Activated CD4-positive, alpha-beta T cell treated with anti-CD3 and anti-CD28 coated beads, Interleukin-2, amount 10 ng/mL, durations not matched to agents 7 days and 5 days (primary cell): ENCODE results near the gene LANCL2. TPM values are rescaled to one million over a fixed set of nuclear protein-coding genes. Genes with fewer than 3 reads are reported as not detected.
"Not testable (repeated sequence)": the region's sequence is repeated elsewhere in the genome, so short reads cannot be mapped to it uniquely, and the experiment has no call there.

Experiments used
- CTCF ChIA-PET: fragments of 350-600 bp; sonication (Branson Sonifier 250); formaldehyde crosslinking; loops from one replicate; lab custom pipeline; 2021; ENCODE audit warnings: antibody characterized with exemption; lab: Charles Lee
- POLR2A ChIA-PET: fragments of 350-600 bp; sonication (Branson Sonifier 250); formaldehyde crosslinking; loops from one replicate; lab custom pipeline; 2021; ENCODE audit warnings: antibody characterized with exemption; lab: Charles Lee
- DNase-seq: peaks from one replicate; pipeline ENCODE4 v3.0.0-alpha.2; 2020
- H3K27ac Mint-ChIP-seq: one replicate; pipeline ENCODE4 v1.8.0; 2021; ENCODE audit warnings: mild to moderate bottlenecking, moderate library complexity, mixed read lengths
- H3K27me3 Mint-ChIP-seq: one replicate; pipeline ENCODE4 v1.8.0; 2021; ENCODE audit warnings: mixed read lengths
- H3K36me3 Mint-ChIP-seq: one replicate; pipeline ENCODE4 v1.8.0; 2021; ENCODE audit warnings: low read depth, mixed read lengths
- H3K4me1 Mint-ChIP-seq: one replicate; pipeline ENCODE4 v1.8.0; 2021; ENCODE audit warnings: mixed read lengths
- H3K4me3 Mint-ChIP-seq: one replicate; pipeline ENCODE4 v1.8.0; 2021; ENCODE audit warnings: mild to moderate bottlenecking, moderate library complexity, mixed read lengths
- H3K9me3 Mint-ChIP-seq: one replicate; pipeline ENCODE4 v1.8.0; 2021; ENCODE audit warnings: mixed read lengths
- total RNA-seq, 2 experiments: library from RNA; stranded (reverse); gene quantifications; one replicate each; pipeline ENCODE4 v1.2.3, GENCODE V29; 2021

Gene LANCL2
- total RNA-seq, 2 experiments from 2014 or later, result 10.3 to 12.3 TPM

- no peak overlapping the region for H3K4me3 Mint-ChIP-seq
- H3K4me1 Mint-ChIP-seq, result peaks cover 8% of the 10 kb centered on the region
- H3K27ac Mint-ChIP-seq, result no peak overlapping the region
- no peaks in the 10 kb centered on the region for H3K36me3 Mint-ChIP-seq
- no peaks in the 10 kb centered on the region for H3K9me3 Mint-ChIP-seq
- POLR2A ChIA-PET, result no interaction called here
- peaks cover 3% of the 10 kb centered on the region for H3K27me3 Mint-ChIP-seq
- DNase-seq, result no peak
- CTCF ChIA-PET, result interaction anchor here (0.6 to 1.3 kb wide), 2 partner anchors 8 to 37 kb away, joined by 3 to 5 read pairs; no protein-coding TSS in a partner anchor
Observed at GRCh38 chr7:55343860-55344606, 21.1 kb upstream of the LANCL2 start.

DNA sequence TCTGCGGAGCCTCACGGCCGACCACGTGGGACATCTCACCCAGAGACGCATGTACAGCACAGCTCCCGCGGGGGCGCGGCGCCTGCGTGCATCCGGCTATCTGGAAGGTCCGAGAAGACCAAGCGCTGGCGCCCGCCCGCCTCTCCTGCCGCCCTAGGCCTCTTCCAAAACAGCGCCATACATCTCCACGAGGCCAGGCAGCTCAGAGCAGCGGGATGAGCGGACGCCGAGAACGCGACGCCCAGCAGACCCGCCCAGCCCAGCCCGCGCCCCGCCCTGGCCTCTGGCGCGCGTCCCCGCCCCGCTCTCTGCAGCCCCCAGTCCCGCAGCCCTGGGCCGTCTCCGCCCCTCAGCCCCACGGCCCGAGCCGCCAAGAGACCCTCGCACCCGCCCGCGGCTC is 20.3 kb upstream of the LANCL2 start:
- Mint-ChIP-seq H3K4me3 (no peak overlapping the region), H3K4me1 (peaks cover 10% of the 10 kb centered on the region), H3K27ac (no peak overlapping the region), H3K36me3 (no peaks in the 10 kb centered on the region), H3K9me3 (no peaks in the 10 kb centered on the region), H3K27me3 (peaks cover 10% of the 10 kb centered on the region)
- ChIA-PET POLR2A (no interaction called here), CTCF (interaction anchor here (1.3 kb wide), 1 partner anchor 7 kb away, joined by 3 read pairs; no protein-coding TSS in a partner anchor)
- DNase-seq, result no peak

GRCh38 chr7:55345292-55345691 is 19.8 kb upstream of the LANCL2 start:
- Mint-ChIP-seq H3K27me3 (peaks cover 11% of the 10 kb centered on the region), H3K9me3 (no peaks in the 10 kb centered on the region)

DNA sequence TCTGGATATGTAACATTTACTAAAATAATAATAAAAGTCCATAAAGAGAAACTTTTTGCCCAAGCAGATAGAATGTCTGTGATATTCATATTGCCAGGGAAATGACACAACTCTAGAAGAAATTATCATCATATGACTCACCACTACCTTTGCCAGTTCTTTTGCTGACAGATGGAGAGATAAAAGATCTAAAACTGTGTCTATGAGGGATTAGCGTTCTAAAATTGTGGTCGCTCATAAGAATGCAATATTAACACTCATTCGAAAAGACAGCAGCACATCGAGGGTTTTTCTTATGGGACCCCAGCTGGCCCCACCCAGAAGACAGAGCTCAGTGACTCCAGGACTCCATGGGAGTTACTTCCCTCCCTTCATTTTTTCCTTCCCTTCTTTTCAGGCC is 16.6 kb upstream of the LANCL2 start:
- CTCF ChIA-PET, result no interaction called here

More at GRCh38 chr7:55345292-55345691, 19.8 kb upstream of the LANCL2 start:
- Mint-ChIP-seq H3K36me3 (no peaks in the 10 kb centered on the region), H3K4me3 (no peak overlapping the region), H3K27ac (no peak overlapping the region), H3K4me1 (peaks cover 10% of the 10 kb centered on the region)
- ChIA-PET POLR2A (no interaction called here), CTCF (no interaction called here)
- DNase-seq, result no peak

DNA sequence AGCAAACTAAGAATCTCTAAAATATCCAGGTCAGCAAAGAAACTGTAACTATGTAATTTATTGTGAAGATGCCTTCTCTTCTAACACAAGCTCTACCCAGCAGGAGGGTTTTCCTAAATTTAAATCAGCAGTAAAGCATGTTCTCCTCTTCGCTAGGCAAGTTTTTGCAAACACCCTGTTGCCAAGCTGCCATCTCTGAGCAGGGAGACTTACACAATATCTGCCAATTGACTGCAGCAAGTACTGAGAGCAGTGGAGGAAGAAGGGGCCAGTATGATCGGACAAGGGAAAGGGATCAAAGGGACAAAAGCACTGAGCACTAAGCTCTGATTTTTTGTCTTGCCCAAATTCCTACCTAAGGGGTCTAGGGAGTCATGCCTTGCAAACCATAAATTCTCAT is 16.0 kb upstream of the LANCL2 start:
- ChIA-PET CTCF (no interaction called here), POLR2A (no interaction called here)

More for the DNA sequence above, 16.6 kb upstream of the LANCL2 start:
- DNase-seq, result no peak
- Mint-ChIP-seq H3K36me3 (no peaks in the 10 kb centered on the region), H3K27me3 (peaks cover 14% of the 10 kb centered on the region), H3K9me3 (no peaks in the 10 kb centered on the region), H3K27ac (no peak overlapping the region), H3K4me3 (no peak overlapping the region), H3K4me1 (peaks cover 10% of the 10 kb centered on the region)
- POLR2A ChIA-PET, result interaction anchor here (0.6 kb wide), 1 partner anchor 11 kb away, joined by 3 read pairs; no protein-coding TSS in a partner anchor

DNA sequence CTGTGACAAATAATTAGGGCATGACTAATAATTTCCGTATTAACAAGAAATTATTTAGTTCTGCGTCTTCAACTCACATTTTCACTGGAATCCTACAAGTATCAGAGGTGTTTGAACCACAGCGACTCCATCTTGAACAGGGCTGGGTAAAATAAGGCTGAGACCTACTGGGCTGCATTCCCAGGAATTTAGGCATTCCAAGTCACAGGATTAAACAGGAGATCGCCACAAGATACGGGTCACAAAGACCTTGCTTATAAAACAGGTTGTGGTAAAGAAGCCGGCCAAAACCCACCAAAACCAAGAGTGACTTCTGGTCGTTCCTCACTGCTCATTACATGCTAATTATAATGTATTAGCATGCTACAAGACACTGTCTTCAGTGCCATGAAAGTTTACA is 14.9 kb upstream of the LANCL2 start:
- Mint-ChIP-seq H3K4me1 (peaks cover 10% of the 10 kb centered on the region), H3K27me3 (peaks cover 14% of the 10 kb centered on the region), H3K27ac (no peak overlapping the region), H3K36me3 (no peaks in the 10 kb centered on the region), H3K4me3 (no peak overlapping the region), H3K9me3 (no peaks in the 10 kb centered on the region)
- ChIA-PET POLR2A (no interaction called here), CTCF (interaction anchor here (1.2 kb wide), 1 partner anchor 42 kb away, joined by 4 read pairs; no protein-coding TSS in a partner anchor)
- no peak for DNase-seq

More for the DNA sequence above, 16.0 kb upstream of the LANCL2 start:
- no peak for DNase-seq
- Mint-ChIP-seq H3K4me3 (no peak overlapping the region), H3K9me3 (no peaks in the 10 kb centered on the region), H3K36me3 (no peaks in the 10 kb centered on the region), H3K27me3 (peaks cover 14% of the 10 kb centered on the region), H3K27ac (no peak overlapping the region), H3K4me1 (peaks cover 10% of the 10 kb centered on the region)

- no peaks in the 10 kb centered on the region for H3K9me3 Mint-ChIP-seq
- no peaks in the 10 kb centered on the region for H3K36me3 Mint-ChIP-seq
Observed at GRCh38 chr7:55351263-55351662, 13.9 kb upstream of the LANCL2 start.

GRCh38 chr7:55352947-55353273 is 12.2 kb upstream of the LANCL2 start:
- DNase-seq, H3K4me3 Mint-ChIP-seq, H3K36me3 Mint-ChIP-seq, H3K4me1 Mint-ChIP-seq, H3K27ac Mint-ChIP-seq, CTCF ChIA-PET, H3K9me3 Mint-ChIP-seq, POLR2A ChIA-PET: not testable (repeated sequence)
- H3K27me3 Mint-ChIP-seq, result peaks cover 12% of the 10 kb centered on the region

More at GRCh38 chr7:55351263-55351662, 13.9 kb upstream of the LANCL2 start:
- ChIA-PET CTCF (interaction anchor here (1.2 kb wide), 1 partner anchor 42 kb away, joined by 4 read pairs; no protein-coding TSS in a partner anchor), POLR2A (no interaction called here)
- no peak for DNase-seq
- peaks cover 12% of the 10 kb centered on the region for H3K27me3 Mint-ChIP-seq
- peaks cover 10% of the 10 kb centered on the region for H3K4me1 Mint-ChIP-seq
- no peak overlapping the region for H3K4me3 Mint-ChIP-seq
- H3K27ac Mint-ChIP-seq, result no peak overlapping the region

DNA sequence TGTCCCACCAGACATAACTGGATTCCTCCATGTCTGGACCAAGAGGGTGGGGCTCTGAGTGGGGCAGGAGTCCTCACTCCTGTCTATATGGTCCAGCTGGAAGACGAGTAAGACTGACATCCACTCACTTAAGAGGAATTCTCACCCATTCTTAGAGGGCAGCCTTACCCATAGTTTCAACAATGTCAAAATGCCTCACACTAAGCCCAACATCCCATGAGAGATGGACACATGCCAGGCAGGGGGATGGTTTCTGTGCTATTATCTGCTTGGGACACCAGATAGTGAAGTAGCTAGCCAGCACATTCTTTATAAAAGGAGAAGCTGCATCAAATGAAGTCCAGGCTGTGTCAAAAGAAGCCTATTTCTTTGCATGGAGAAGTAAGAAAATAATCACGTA is 4.7 kb upstream of the LANCL2 start:
- ChIA-PET POLR2A (no interaction called here), CTCF (interaction anchor here (1.0 kb wide), 1 partner anchor 64 kb away, joined by 3 read pairs; no protein-coding TSS in a partner anchor)
- Mint-ChIP-seq H3K9me3 (no peaks in the 10 kb centered on the region), H3K27me3 (peaks cover 9% of the 10 kb centered on the region), H3K36me3 (no peaks in the 10 kb centered on the region), H3K4me3 (no peak overlapping the region), H3K4me1 (peaks cover 9% of the 10 kb centered on the region), H3K27ac (no peak overlapping the region)
- no peak for DNase-seq

DNA sequence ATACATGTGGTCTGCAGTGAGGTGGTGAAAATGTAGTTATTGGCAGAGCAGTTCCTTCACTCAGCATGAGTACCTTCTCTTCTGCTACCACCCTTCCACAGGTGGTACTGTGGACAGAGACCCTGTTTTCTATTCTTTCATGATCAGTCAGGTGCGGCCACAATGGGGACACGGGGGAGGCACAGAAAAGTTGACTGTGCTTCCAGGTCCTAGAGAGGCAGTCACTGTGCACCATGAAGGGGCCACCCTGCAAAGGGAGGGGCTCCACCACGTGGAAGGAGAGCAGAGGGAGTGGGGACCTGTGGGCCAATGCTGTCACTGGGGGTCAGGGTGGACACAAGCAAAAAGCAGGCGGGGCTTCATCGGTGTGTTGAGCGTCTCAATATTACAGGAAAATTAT is 3.6 kb upstream of the LANCL2 start:
- CTCF ChIA-PET, result no interaction called here
- Mint-ChIP-seq H3K4me1 (peaks cover 10% of the 10 kb centered on the region), H3K9me3 (no peaks in the 10 kb centered on the region), H3K27ac (no peak overlapping the region), H3K27me3 (peaks cover 9% of the 10 kb centered on the region), H3K4me3 (no peak overlapping the region), H3K36me3 (peaks cover 2% of the 10 kb centered on the region)
- POLR2A ChIA-PET, result no interaction called here
- no peak for DNase-seq

- no peak for DNase-seq
- ChIA-PET CTCF (interaction anchor here (1.6 kb wide), 1 partner anchor 9 kb away, joined by 3 read pairs; no protein-coding TSS in a partner anchor), POLR2A (no interaction called here)
- no peaks in the 10 kb centered on the region for H3K9me3 Mint-ChIP-seq
- peaks cover 6% of the 10 kb centered on the region for H3K36me3 Mint-ChIP-seq
- no peak overlapping the region for H3K27ac Mint-ChIP-seq
- H3K27me3 Mint-ChIP-seq, result peaks cover 9% of the 10 kb centered on the region
- H3K4me1 Mint-ChIP-seq, result peaks cover 24% of the 10 kb centered on the region
- no peak overlapping the region for H3K4me3 Mint-ChIP-seq
Observed at GRCh38 chr7:55362927-55363326, 2.2 kb upstream of the LANCL2 start.

DNA sequence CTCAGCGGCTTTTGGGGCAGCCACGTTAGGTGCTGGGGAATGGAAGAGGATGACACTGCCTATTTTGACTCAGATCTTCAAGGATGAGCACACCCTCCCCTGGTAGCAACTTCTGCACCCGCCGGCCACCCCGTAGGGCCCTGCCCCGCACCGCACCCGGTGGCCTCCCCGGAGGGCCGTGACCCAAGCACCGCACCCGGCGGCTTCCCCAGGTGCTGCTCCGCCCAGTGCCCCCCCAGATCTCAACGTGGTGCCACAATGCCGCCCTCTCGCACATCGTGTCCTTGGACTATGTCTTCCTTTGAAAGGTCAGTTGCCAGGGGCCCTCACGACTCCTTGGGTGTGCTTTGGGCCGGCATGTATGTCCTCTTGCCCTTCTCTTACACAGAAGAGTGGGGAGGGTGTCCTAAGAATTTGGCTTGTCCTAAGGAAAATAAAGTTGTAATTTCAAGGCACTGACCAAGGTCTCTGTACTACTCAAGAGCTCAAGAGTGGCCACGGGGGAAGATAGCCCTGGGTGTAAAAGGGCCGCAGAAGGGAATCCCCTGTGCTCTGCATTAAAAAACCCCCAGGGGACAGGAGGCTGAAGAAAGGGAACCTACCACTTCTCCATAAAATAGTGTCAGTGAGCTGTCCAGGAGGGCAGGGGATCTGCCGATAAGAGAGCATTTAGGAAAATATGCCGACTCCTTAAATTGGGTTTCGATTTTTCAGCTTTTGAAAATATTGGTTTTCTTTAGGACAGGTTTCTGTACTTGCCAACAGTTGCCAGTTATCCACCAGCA is 1.6 kb upstream of the LANCL2 start:
- H3K4me1 Mint-ChIP-seq, result peaks cover 29% of the 10 kb centered on the region
- POLR2A ChIA-PET, result no interaction called here
- H3K36me3 Mint-ChIP-seq, result peaks cover 8% of the 10 kb centered on the region
- no peaks in the 10 kb centered on the region for H3K9me3 Mint-ChIP-seq
- H3K27ac Mint-ChIP-seq, result no peak overlapping the region
- DNase-seq, result no peak
- CTCF ChIA-PET, result interaction anchor here (1.6 kb wide), 1 partner anchor 8 kb away, joined by 3 read pairs; no protein-coding TSS in a partner anchor
- H3K4me3 Mint-ChIP-seq, result no peak overlapping the region
- peaks cover 5% of the 10 kb centered on the region for H3K27me3 Mint-ChIP-seq
